RWPE1 (cell line): ENCODE measurements around the gene RNF214.

Source experiments
- CTCF ChIA-PET: fragments of 350-600 bp; sonication (Branson Sonifier 250); formaldehyde crosslinking; extraction: SDS; loops from one replicate; lab custom pipeline; 2021; lab: Yijun Ruan, JAX
- POLR2A ChIA-PET: fragments of 400-600 bp; formaldehyde crosslinking; extraction: SDS; loops from one replicate; lab custom pipeline; 2020; ENCODE audit warnings: antibody characterized with exemption; ENCODE audit not compliant: low non-redundant PET; lab: Yijun Ruan, JAX
- DNase-seq: peaks from one replicate; pipeline ENCODE4 v3.0.0; 2012; ENCODE audit warnings: low spot score
- H3K27ac ChIP-seq: fragments of 450-650 bp; 2 replicates; pipeline ENCODE4 v1.5.1; 2017
- TF ChIP-seq, protein P1 (sequence below): fragments of 450-650 bp; conservative IDR thresholded peaks from 2 replicates; pipeline ENCODE4 v1.5.1; 2017; ENCODE audit warnings: low read depth, mild to moderate bottlenecking

The RNF214 gene

DNA sequence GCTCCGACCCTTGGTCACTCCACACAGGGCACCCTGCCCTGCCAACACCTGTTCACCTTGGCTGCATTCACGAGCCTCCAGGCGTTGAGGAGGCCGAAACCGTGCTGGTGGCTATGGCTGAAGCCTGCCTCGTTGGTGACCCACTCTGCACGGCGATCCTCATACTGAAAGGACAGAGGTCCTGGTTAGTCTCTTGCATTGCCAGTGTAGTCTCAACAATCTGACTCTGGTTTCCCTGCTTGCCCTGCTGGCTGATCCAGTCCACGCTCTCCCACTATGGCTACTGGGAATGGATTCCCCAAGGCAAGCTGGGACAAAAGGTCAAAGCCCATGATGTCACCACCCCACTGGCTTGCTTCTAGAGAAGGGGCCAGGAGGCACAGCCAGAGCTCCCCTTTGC, 13.5 kb upstream of the RNF214 start:
- TF ChIP-seq, protein P1, sequence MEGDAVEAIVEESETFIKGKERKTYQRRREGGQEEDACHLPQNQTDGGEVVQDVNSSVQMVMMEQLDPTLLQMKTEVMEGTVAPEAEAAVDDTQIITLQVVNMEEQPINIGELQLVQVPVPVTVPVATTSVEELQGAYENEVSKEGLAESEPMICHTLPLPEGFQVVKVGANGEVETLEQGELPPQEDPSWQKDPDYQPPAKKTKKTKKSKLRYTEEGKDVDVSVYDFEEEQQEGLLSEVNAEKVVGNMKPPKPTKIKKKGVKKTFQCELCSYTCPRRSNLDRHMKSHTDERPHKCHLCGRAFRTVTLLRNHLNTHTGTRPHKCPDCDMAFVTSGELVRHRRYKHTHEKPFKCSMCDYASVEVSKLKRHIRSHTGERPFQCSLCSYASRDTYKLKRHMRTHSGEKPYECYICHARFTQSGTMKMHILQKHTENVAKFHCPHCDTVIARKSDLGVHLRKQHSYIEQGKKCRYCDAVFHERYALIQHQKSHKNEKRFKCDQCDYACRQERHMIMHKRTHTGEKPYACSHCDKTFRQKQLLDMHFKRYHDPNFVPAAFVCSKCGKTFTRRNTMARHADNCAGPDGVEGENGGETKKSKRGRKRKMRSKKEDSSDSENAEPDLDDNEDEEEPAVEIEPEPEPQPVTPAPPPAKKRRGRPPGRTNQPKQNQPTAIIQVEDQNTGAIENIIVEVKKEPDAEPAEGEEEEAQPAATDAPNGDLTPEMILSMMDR: no peak
- DNase-seq: no peak
- ChIA-PET POLR2A (no interaction called here), CTCF (interaction anchor here (0.6 to 0.9 kb wide), 2 partner anchors 65 to 113 kb away, joined by 3 read pairs; no protein-coding TSS in a partner anchor)
- no peak overlapping the region for H3K27ac ChIP-seq

DNA sequence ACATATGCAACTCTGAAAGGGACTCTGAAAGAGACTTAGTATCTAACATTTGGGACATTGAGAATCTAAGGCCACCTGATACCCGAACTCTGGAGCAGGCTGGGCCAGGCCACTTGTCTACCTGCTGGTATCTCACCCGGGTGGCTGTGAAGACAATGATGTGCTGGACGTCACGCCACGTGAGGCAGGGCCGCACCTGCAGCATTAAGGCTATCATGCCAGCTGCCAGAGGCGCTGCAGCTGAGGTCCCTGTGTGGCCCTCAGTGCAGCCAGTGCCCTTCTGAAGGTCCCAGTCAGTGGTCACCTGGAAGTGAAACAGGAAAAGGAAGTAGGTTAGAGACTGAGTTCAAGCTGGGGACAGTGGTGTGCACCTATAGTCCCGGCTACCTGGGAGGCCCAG, 13.0 kb upstream of the RNF214 start:
- CTCF ChIA-PET: no interaction called here
- TF ChIP-seq, protein P1: no peak
- no peak overlapping the region for H3K27ac ChIP-seq
- DNase-seq: no peak
- POLR2A ChIA-PET: no interaction called here

DNA sequence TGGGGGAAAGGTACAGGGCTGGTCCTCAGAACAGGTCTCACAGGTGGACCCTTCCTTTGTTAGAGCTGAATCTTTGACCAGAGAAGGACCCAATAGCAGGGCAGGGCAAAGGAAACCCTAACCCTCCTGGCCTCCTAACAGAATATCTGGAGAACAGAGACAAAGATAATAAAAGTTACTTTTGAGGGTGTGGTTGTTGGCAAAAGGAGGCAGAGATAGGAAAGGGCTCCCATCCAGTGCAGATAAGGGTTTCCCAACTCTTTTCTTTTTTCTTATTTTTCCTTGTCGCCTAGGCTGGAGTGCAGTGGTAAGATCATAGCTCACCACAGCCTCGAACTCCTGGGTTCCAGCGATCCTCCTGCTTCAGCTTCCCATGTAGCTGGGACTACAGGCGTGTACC, 12.5 kb upstream of the RNF214 start:
- TF ChIP-seq, protein P1: no peak
- CTCF ChIA-PET: interaction anchor here (1.5 kb wide), 1 partner anchor 12 kb away, joined by 7 read pairs; the partner anchor contains the start of genes PCSK7 and RNF214
- no peak for DNase-seq
- H3K27ac ChIP-seq: no peak overlapping the region
- POLR2A ChIA-PET: interaction anchor here (0.6 kb wide), 1 partner anchor 463 kb away, joined by 3 read pairs; no protein-coding TSS in a partner anchor

DNA sequence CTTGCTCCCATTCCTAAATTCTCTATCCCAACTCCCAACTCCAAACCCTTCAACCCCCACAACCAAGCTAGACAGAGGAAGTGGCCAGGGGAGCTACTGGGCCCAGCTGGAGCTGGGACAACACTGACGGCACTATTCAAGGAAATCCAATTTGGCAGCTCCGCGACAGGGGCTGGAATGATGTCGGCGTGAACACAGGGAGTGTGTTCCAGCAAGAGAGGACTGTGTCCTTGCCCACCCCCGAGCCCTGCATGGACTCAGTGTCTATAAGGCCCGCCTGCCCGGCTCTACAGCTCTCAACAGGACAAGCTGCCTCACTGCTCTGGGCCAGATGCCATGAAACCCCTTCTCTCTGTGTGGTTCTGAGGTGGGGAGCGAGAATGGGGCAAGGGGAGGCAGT, 11.9 kb upstream of the RNF214 start:
- DNase-seq: no peak
- H3K27ac ChIP-seq: peak overlapping the region; percentile 47; the same call in 1 of the 2 replicates
- ChIA-PET CTCF (interaction anchor here (0.5 to 1.5 kb wide), 2 partner anchors 11 to 46 kb away, joined by 3 to 7 read pairs; partner anchors contain the start of genes PCSK7 and RNF214), POLR2A (interaction anchor here (0.6 kb wide), 1 partner anchor 464 kb away, joined by 3 read pairs; no protein-coding TSS in a partner anchor)
- TF ChIP-seq, protein P1: no peak

DNA sequence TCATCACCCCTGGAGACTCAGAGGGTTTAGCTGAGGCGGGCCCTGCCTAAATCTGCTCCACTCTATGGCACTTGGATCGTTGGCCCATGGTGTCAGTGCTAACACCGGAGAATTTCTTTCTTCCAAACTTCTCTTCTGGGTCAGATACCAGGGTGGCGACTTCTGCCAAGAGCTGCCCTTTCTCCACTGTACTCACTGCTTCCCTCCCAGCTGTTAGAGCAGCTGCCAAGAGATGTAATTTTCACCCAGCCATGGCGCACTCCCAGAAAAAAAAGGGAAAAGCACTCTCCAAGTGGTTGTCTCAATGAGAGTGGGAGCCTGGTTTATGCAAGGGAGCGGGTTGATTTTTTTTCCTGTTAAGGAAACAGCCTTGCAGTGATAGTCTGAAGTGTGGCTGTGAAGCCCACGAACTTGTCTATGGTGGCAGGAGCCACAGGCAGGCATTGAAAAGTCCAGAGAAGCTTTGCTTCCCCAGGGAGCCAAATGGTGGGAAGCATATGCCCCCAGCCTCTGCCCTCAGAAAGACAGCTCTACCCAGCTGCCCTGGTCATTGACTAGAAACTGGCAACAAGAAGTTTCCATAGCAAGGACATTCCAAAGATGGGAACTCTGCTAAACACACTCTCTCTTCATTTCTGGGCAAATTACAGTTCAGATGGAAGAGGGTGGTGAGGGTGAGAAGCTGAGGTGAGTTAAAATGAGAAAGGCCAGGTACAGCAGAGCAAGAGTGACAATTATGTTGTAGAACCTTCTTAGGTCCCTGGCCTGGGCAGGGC, 11.3 kb upstream of the RNF214 start:
- no peak for DNase-seq
- CTCF ChIA-PET: interaction anchor here (0.5 to 1.5 kb wide), 3 partner anchors 11 to 1397 kb away, joined by 3 to 7 read pairs (median 3); partner anchors contain the start of genes PCSK7 and RNF214
- POLR2A ChIA-PET: no interaction called here
- peak overlapping the region; percentile 47 for H3K27ac ChIP-seq
- TF ChIP-seq, protein P1: no peak

DNA sequence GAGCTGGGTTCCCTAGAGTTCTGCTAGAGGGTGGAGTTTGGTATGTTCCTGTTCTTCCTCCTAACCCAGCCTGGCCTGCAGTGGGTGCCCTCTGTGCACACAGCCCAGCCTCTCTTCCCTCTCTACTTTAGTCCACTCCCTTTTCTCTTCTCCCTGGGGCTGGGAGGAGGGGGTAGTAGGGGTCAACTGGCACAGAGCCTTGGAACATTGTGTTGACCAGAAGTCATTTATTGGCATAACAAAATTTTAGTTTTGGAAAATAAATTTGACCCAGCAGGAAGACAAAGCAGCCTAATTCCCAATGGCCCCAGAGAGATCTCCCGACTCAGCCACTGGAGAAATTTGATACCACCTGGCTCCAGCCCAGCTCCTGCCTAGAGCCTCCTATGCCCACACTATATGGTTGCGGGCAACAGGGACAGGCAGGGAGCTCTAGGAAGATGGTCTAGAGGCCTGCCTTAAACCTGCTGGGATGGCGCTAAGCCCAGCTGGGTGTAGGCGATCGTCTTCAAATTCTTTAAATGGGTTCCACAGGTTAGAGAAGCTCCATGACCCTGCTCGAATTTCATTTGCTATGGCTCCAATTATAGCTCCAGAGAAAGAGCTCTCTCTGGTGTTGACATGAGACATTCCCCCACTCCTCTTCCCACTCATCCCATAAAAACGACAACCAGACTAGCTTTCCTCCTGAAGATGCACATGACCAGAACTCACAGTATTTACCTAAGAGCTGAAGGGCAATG, 10.5 kb upstream of the RNF214 start:
- POLR2A ChIA-PET: no interaction called here
- DNase-seq: no peak

More for the DNA sequence above, 10.5 kb upstream of the RNF214 start:
- TF ChIP-seq, protein P1: no peak
- CTCF ChIA-PET: no interaction called here
- H3K27ac ChIP-seq: peak overlapping the region; percentile 47
